Right hindlimb (tissue), 1 donor: ENCODE data around the gene SLC22A14.

Source experiments
- DNase-seq: peaks from one replicate; pipeline ENCODE4 v3.0.0-alpha.2; 2018

SLC22A14 gene

GRCh38 chr3:38346587-38347410 lies 64.7 kb downstream of the SLC22A14 start, which contains the start of gene XYLB:
TSS of gene XYLB (plus strand) at chr3:38346785. CDS start at chr3:38346869, 84 bp downstream.
- peak; percentile 88 for DNase-seq

- DNase-seq, result no peak
These were observed 65.5 kb downstream of the SLC22A14 start for GRCh38 chr3:38347421-38348200.

DNA sequence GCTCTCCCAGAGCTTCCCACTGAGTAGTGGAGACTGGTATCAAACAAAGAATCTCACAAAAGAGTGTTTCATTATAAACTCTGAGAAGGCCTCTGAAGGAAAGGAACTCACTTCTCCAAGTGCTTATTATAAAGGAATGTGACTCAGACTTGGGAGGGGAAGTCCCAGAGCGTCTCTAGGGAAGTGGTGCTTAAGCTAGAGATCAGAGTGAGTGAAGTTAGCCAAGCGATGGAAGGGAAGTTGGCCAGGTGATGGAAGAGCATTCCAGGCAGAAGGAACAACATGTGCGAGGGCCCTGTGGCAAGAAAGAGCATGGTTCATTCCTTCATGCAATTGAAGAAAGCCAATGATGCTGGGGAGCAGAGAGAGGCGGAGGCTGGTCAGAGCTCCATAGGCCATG lies 66.8 kb downstream of the SLC22A14 start:
- no peak for DNase-seq

GRCh38 chr3:38349684-38350359 lies 67.7 kb downstream of the SLC22A14 start:
- DNase-seq, result no peak

GRCh38 chr3:38353151-38353550 lies 71.1 kb downstream of the SLC22A14 start:
- DNase-seq, result no peak

DNA sequence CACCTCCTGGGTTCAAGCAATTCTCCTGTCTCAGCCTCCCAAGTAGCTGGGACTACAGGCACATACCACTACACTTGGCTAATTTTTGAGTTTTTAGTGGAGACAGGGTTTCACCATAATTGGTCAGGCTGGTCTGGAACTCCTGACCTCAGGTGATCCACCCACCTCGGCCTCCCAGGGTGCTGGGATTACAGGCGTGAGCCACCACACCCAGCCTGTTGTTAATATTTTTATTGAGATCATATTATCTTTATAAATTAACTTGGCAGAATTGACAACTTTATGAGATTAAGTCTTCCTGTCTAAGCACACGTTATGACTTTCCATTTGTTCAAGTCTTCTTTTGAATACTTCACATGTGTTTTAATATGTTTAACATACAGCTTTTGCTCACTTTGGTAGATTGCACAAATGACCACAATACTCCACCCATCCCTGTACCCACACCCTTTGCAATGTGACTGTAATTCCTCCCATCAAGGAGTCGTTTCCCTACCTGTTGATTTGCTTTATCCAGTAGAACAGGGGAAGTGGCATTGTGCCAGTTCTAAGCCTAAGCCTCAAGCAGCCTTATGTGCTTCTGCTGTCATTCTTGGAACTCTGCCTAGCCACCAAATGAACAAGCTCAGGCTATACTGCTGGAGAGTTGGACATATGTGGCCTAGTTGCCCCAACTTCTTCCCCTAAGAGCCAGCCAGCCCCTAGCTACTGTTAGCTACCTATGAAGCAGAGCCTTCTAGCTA lies 72.7 kb downstream of the SLC22A14 start:
- DNase-seq, result no peak

- DNase-seq, result no peak
These were observed 76.9 kb downstream of the SLC22A14 start for GRCh38 chr3:38359038-38359437.

DNA sequence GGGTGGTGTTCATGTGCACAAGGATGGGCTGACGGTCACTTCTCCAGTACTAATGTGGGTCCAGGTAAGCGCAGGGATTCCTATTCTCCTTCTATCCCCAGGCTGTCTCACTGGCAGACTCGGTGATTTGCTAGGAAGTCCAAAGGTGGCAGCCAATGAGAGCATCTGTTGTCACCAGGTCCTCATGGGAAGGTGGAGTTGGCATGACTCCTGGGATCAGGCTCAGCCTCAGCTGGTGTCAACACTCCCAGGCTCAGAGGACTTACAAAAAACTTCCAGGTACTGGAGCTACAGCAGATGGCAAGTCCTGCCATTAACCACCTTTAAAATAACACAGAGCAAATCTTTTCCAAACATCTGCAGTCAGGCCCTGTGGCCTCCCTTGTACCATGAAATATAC lies 78.3 kb downstream of the SLC22A14 start:
- DNase-seq, result no peak

- no peak for DNase-seq
These were observed 79.4 kb downstream of the SLC22A14 start for GRCh38 chr3:38361496-38361895.

- DNase-seq, result no peak
These were observed 80.7 kb downstream of the SLC22A14 start for GRCh38 chr3:38362825-38363224.

- DNase-seq, result no peak
These were observed 82.8 kb downstream of the SLC22A14 start for GRCh38 chr3:38364721-38365400.

DNA sequence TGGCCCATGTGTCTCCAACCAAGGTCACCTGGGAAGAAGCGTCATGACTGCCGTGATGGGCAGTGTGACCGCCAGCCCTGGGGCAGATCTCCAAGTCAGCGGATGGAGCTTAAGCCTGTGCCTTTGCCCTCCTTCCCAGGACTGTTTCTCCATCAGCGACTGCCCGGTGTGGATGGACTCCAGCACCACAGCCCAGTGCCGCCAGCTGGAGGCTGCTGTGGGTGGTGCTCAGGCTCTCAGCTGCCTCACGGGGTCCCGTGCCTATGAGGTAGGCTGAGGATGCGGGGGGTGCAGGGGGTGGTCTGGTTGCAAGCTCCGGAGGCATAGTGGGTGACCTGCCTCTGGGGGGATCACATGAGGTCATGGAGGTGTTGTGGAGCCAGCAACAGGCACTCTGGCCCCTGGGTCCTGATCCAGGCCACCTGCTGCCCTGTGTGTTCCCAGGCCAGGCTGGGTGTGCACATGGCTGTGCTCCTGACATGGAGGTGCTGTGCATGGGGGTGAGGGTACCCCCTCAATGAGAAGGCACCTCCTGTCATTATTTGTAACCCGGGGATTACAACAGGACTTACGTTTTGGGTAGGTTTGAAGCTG lies 83.5 kb downstream of the SLC22A14 start:
- no peak for DNase-seq

DNA sequence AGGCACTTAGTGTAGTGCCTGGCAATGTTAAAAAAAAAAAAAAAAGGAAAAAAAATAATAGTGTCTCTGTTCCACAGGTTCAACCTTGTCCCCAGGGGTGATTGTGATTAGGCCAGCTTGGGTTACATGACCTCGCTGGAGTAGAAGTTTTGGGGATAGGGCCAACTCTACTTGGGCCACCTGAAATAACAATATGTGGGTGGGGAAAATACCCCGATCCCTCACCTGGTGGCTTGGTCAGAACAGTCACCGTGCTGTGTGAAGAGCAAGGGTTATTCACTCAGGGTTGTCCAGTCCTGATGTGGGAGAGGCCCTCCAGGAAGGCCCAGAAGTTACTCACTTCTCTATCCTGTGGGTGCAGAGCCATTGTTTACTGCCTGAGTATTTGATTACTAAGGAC lies 84.0 kb downstream of the SLC22A14 start:
- DNase-seq, result no peak

GRCh38 chr3:38367779-38368178 lies 85.7 kb downstream of the SLC22A14 start:
- DNase-seq, result no peak
